ENCODE data around the gene FBP1. TPM values are rescaled to one million over a fixed set of nuclear protein-coding genes. Genes with fewer than 3 reads are reported as not detected.
A peak's percentile ranks its signal among the peaks of the same experiment; 100 is the strongest.

FBP1 gene
- total RNA-seq, 4 donors from 2014 or later: 0.46 to 3.5 (median 1.7) TPM; not detected in 1

GRCh38 chr9:94588681-94589080 lies 50.6 kb downstream of the FBP1 start:
- ATAC-seq (no peak), DNase-seq (no peak)
- Histone ChIP-seq H3K27ac (peak overlapping the region in 3 of 4 donors; percentile 2 to 74 (median 55)), H3K4me1 (peaks cover 8 to 9% of the 10 kb centered on the region in 2 donors), H3K4me3 (no peak overlapping the region), H3K9me3 (no peaks in the 10 kb centered on the region), H3K27me3 (no peaks in the 10 kb centered on the region), H3K36me3 (no peaks in the 10 kb centered on the region)
- in situ Hi-C loops (cut with MboI; ENCODE audit: low sequenced_read_pairs in 4 of 4): no loop called here
- intact Hi-C loops (cut with DNase I; ENCODE audit: low total_unique reads): no loop called here
- no peak for TF ChIP-seq CTCF (IDR thresholded peaks at IDR 0.05 in 4 of 5, conservative IDR thresholded peaks at IDR 0.05 in 1 of 5)
- TF ChIP-seq POLR2A (IDR thresholded peaks at IDR 0.05): no peak

- no peak for TF ChIP-seq CTCF (IDR thresholded peaks at IDR 0.05 in 4 of 5, conservative IDR thresholded peaks at IDR 0.05 in 1 of 5)
- TF ChIP-seq POLR2A (IDR thresholded peaks at IDR 0.05): no peak
- Histone ChIP-seq H3K4me3 (no peak overlapping the region), H3K36me3 (no peaks in the 10 kb centered on the region), H3K9me3 (no peaks in the 10 kb centered on the region), H3K4me1 (peaks cover 3 to 5% of the 10 kb centered on the region in 2 donors), H3K27me3 (no peaks in the 10 kb centered on the region), H3K27ac (peak overlapping the region in 2 of 4 donors; percentile 34 to 74)
- in situ Hi-C loops (cut with MboI; ENCODE audit: low sequenced_read_pairs in 4 of 4): no loop called here
- intact Hi-C loops (cut with DNase I; ENCODE audit: low total_unique reads): no loop called here
- ATAC-seq (peak in 1 of 2 donors; percentile 10), DNase-seq (no peak)
Measured at GRCh38 chr9:94586814-94587213, 52.5 kb downstream of the FBP1 start.

GRCh38 chr9:94586316-94586715 lies 53.0 kb downstream of the FBP1 start:
- H3K27ac ChIP-seq: peak overlapping the region in 2 of 4 donors; percentile 34 to 74
- peaks cover 3 to 4% of the 10 kb centered on the region in 2 donors for H3K4me1 ChIP-seq
- H3K9me3 ChIP-seq: no peaks in the 10 kb centered on the region
- TF ChIP-seq CTCF (IDR thresholded peaks at IDR 0.05 in 4 of 5, conservative IDR thresholded peaks at IDR 0.05 in 1 of 5) (no peak), POLR2A (IDR thresholded peaks at IDR 0.05) (no peak)
- in situ Hi-C loops (cut with MboI; ENCODE audit: low sequenced_read_pairs in 4 of 4) (no loop called here), intact Hi-C loops (cut with DNase I; ENCODE audit: low total_unique reads) (no loop called here)
- H3K36me3 ChIP-seq: no peaks in the 10 kb centered on the region
- H3K27me3 ChIP-seq: no peaks in the 10 kb centered on the region
- DNase-seq: no peak
- H3K4me3 ChIP-seq: no peak overlapping the region
- ATAC-seq: no peak

GRCh38 chr9:94584555-94584954 lies 54.8 kb downstream of the FBP1 start:
- Histone ChIP-seq H3K27ac (peak overlapping the region in 2 of 4 donors; percentile 30 to 74), H3K36me3 (no peaks in the 10 kb centered on the region), H3K4me1 (peaks cover 0 to 3% of the 10 kb centered on the region in 2 donors), H3K4me3 (no peak overlapping the region), H3K9me3 (no peaks in the 10 kb centered on the region), H3K27me3 (no peaks in the 10 kb centered on the region)
- intact Hi-C loops (cut with DNase I; ENCODE audit: low total_unique reads) (no loop called here), in situ Hi-C loops (cut with MboI; ENCODE audit: low sequenced_read_pairs in 4 of 4) (no loop called here)
- no peak for TF ChIP-seq POLR2A (IDR thresholded peaks at IDR 0.05)
- TF ChIP-seq CTCF (IDR thresholded peaks at IDR 0.05 in 4 of 5, conservative IDR thresholded peaks at IDR 0.05 in 1 of 5): no peak
- ATAC-seq (no peak), DNase-seq (no peak)

- in situ Hi-C loops (cut with MboI; ENCODE audit: low sequenced_read_pairs in 4 of 4) (no loop called here), intact Hi-C loops (cut with DNase I; ENCODE audit: low total_unique reads) (no loop called here)
- H3K27me3 ChIP-seq: no peaks in the 10 kb centered on the region
- no peaks in the 10 kb centered on the region for H3K9me3 ChIP-seq
- H3K27ac ChIP-seq: peak overlapping the region in 2 of 4 donors; percentile 39 to 74
- H3K4me3 ChIP-seq: no peak overlapping the region
- H3K4me1 ChIP-seq: peaks cover 7 to 10% of the 10 kb centered on the region in 2 donors
- ATAC-seq (no peak), DNase-seq (no peak)
- TF ChIP-seq CTCF (IDR thresholded peaks at IDR 0.05 in 4 of 5, conservative IDR thresholded peaks at IDR 0.05 in 1 of 5) (no peak), POLR2A (IDR thresholded peaks at IDR 0.05) (no peak)
- H3K36me3 ChIP-seq: no peaks in the 10 kb centered on the region
Measured at GRCh38 chr9:94581728-94582127, 57.6 kb downstream of the FBP1 start.
